ENCODE results near the gene SPARC. TPM values are rescaled to one million over a fixed set of nuclear protein-coding genes. Genes with fewer than 3 reads are reported as not detected.

SPARC gene
- total RNA-seq, 6 donors from 2014 or later: 234 to 1,553 (median 581) TPM

GRCh38 chr5:151721087-151721646, 34.5 kb upstream of the SPARC start:
- TF ChIP-seq EP300 (IDR thresholded peaks at IDR 0.05) (no peak), CTCF (IDR thresholded peaks at IDR 0.05) (no peak), POLR2AphosphoS5 (IDR thresholded peaks at IDR 0.05) (no peak), POLR2A (IDR thresholded peaks at IDR 0.05) (no peak)
- DNase-seq (no peak), ATAC-seq (ENCODE audit: low FRiP score in 2 of 2) (no peak)
- H3K27ac ChIP-seq: no peak overlapping the region
- H3K27me3 ChIP-seq: no peaks in the 10 kb centered on the region
- H3K36me3 ChIP-seq: no peaks in the 10 kb centered on the region
- 65 to 73% methylated on average over 3 of the region's 3 CpGs for WGBS, 2 donors
- no peak overlapping the region for H3K4me3 ChIP-seq
- H3K4me1 ChIP-seq: peaks cover 8 to 22% (median 19%) of the 10 kb centered on the region in 4 donors
- no peaks in the 10 kb centered on the region for H3K9me3 ChIP-seq

GRCh38 chr5:151720215-151720614, 33.5 kb upstream of the SPARC start:
- Histone ChIP-seq H3K27me3 (no peaks in the 10 kb centered on the region), H3K4me1 (peaks cover 8 to 22% (median 19%) of the 10 kb centered on the region in 4 donors), H3K9me3 (no peaks in the 10 kb centered on the region), H3K4me3 (no peak overlapping the region), H3K27ac (peak overlapping the region in 1 of 4 donors; percentile 45), H3K36me3 (no peaks in the 10 kb centered on the region)
- TF ChIP-seq EP300 (IDR thresholded peaks at IDR 0.05): no peak
- TF ChIP-seq POLR2AphosphoS5 (IDR thresholded peaks at IDR 0.05): no peak
- no peak for TF ChIP-seq POLR2A (IDR thresholded peaks at IDR 0.05)
- TF ChIP-seq CTCF (IDR thresholded peaks at IDR 0.05): no peak
- WGBS, 2 donors: 86 to 97% methylated on average over 2 of the region's 2 CpGs
- no peak for ATAC-seq (ENCODE audit: low FRiP score in 2 of 2)
- no peak for DNase-seq

DNA sequence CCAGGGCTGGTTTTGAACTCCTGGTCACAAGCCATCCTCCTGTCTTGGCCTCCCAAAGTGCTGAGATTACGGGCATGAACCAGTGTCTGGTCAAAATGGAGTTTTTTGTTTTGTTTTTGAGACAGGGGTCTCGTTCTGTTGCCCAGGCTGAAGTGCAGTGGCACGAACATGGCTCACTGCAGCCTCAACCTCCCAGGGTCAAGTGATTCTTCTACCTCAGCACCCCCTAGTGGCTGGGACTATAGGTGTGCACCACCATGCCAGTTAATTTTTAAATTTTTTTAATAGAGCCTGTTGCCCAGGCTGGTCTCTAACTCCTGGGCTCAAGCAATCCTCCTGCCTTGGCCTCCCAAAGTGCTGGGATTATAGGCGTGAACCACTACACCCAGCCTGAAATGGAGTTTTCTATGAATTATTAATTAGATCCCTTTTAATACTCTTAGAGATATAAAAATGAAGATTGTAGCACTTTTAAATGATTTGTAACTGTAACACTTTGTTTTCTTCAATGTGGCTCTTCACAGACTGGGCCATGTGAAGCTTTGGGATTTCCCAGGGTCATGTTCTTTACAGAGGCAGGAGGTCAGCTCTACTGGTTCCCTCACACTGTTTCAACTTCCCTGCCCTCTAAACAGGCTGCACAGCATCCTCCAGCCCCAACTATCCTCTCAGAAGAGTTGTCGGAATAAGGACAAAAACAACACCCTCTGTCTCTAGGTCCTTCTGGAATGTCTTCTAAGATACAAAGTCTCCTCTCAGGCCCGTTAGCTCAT, 32.7 kb upstream of the SPARC start:
- no peaks in the 10 kb centered on the region for H3K9me3 ChIP-seq
- TF ChIP-seq EP300 (IDR thresholded peaks at IDR 0.05): no peak
- peak; percentile 40 to 54 (median 48) for TF ChIP-seq CTCF (IDR thresholded peaks at IDR 0.05)
- no peak for TF ChIP-seq POLR2A (IDR thresholded peaks at IDR 0.05)
- peak overlapping the region in 3 of 4 donors; percentile 9 to 71 (median 45) for H3K27ac ChIP-seq
- ATAC-seq (ENCODE audit: low FRiP score in 2 of 2) (peak in 1 of 2 donors; percentile 74), DNase-seq (no peak)
- no peaks in the 10 kb centered on the region for H3K36me3 ChIP-seq
- peaks cover 8 to 22% (median 19%) of the 10 kb centered on the region in 4 donors for H3K4me1 ChIP-seq
- WGBS, 2 donors: 83 to 89% methylated on average over 6 of the region's 6 CpGs
- H3K27me3 ChIP-seq: no peaks in the 10 kb centered on the region
- no peak overlapping the region for H3K4me3 ChIP-seq

DNA sequence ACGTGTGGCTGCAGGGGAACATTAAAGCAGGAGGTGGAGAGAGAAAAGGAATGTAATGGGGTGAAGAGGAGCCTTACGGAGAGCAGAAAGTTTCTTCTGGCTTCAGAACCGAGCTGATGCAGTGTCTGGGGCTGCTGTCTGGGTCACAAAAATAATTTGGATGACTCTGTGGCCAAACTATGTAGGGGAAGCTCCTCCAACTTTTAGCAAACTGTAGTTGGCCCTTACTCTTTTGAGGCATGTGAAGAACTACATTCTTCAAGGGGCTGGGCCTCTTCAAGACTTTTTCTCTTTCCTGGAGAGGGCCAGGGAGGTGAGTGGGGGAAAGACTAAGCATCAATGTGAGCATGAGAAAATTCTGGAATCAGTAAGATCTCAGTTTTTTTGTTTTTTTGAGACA, 31.9 kb upstream of the SPARC start:
- DNase-seq (no peak), ATAC-seq (ENCODE audit: low FRiP score in 2 of 2) (peak; percentile 70 to 92)
- Histone ChIP-seq H3K4me1 (peaks cover 8 to 22% (median 19%) of the 10 kb centered on the region in 4 donors), H3K4me3 (no peak overlapping the region), H3K9me3 (no peaks in the 10 kb centered on the region), H3K27me3 (no peaks in the 10 kb centered on the region), H3K27ac (peak overlapping the region in 3 of 4 donors; percentile 35 to 71 (median 45)), H3K36me3 (no peaks in the 10 kb centered on the region)
- no peak for TF ChIP-seq POLR2A (IDR thresholded peaks at IDR 0.05)
- no peak for TF ChIP-seq POLR2AphosphoS5 (IDR thresholded peaks at IDR 0.05)
- no peak for TF ChIP-seq EP300 (IDR thresholded peaks at IDR 0.05)
- TF ChIP-seq CTCF (IDR thresholded peaks at IDR 0.05): no peak
- 47 to 54% methylated on average over 3 of the region's 3 CpGs for WGBS, 2 donors
